ENCODE data around the gene SLIT1.

DNA sequence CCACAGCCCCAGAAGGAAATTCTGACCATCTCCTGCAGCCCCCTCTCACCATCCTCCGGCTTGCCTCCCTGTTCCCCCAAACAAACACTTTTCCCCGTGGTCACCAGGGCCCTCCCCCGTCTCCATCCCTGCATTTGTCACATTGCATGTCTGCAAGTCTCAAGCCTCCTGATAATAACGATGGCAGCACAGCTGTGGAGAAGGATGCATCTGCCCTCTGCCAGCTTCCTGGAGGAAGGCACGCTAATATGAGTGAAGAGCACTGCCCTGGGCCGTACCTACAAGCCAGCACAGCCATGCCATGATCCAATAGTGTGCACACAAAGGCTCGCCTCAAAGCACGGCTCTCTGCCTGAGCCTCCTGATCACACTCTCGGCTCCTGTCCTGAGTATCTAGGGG is 98.5 kb downstream of the SLIT1 start:
- TF ChIP-seq, protein P1, sequence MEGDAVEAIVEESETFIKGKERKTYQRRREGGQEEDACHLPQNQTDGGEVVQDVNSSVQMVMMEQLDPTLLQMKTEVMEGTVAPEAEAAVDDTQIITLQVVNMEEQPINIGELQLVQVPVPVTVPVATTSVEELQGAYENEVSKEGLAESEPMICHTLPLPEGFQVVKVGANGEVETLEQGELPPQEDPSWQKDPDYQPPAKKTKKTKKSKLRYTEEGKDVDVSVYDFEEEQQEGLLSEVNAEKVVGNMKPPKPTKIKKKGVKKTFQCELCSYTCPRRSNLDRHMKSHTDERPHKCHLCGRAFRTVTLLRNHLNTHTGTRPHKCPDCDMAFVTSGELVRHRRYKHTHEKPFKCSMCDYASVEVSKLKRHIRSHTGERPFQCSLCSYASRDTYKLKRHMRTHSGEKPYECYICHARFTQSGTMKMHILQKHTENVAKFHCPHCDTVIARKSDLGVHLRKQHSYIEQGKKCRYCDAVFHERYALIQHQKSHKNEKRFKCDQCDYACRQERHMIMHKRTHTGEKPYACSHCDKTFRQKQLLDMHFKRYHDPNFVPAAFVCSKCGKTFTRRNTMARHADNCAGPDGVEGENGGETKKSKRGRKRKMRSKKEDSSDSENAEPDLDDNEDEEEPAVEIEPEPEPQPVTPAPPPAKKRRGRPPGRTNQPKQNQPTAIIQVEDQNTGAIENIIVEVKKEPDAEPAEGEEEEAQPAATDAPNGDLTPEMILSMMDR (optimal IDR thresholded peaks at IDR 0.05 in 1 of 3, IDR thresholded peaks at IDR 0.05 in 1 of 3, conservative IDR thresholded peaks at IDR 0.05 in 1 of 3; ENCODE audit: extremely low read depth in 1 of 3, insufficient read depth in 2 of 3, low read length in 3 of 3) = no peak
- no peak for TF ChIP-seq EZH2 (IDR thresholded peaks at IDR 0.05; ENCODE audit: low read length)

Measured in keratinocyte (primary cell).